Keratinocyte (primary cell): ENCODE data around the gene VAT1L. TPM values are rescaled to one million over a fixed set of nuclear protein-coding genes. Genes with fewer than 3 reads are reported as not detected.

Source experiments
- DNase-seq: peaks from one replicate; pipeline ENCODE4 v3.0.0-alpha.2; 2011; ENCODE audit warnings: low read depth, missing footprints, low spot score
- FAIRE-seq: peaks from 2 replicates; lab custom pipeline; 2011; peaks lifted over from hg19 to GRCh38; lab: Jason Lieb, UNC
- H2AFZ ChIP-seq: 2 replicates; pipeline ENCODE4 v1.6.0; 2012; ENCODE audit warnings: low read length, control low read depth, inconsistent platforms; ENCODE audit not compliant: control insufficient read depth
- H3K27ac ChIP-seq: 2 replicates; pipeline ENCODE4 v1.5.1; 2011; ENCODE audit warnings: low read length; ENCODE audit not compliant: control insufficient read depth, insufficient read depth
- H3K27me3 ChIP-seq: 3 replicates; pipeline ENCODE4 v1.6.0; 2011; ENCODE audit warnings: low read length; ENCODE audit not compliant: control insufficient read depth, insufficient read depth; ENCODE audit errors: extremely low read depth
- H3K36me3 ChIP-seq, 2 experiments: 2 replicates in 1 of 2; 3 replicates in 1 of 2; pipeline ENCODE4 v1.5.1; 2011; ENCODE audit warnings: low read length in 2 of 2, mild to moderate bottlenecking in 1 of 2; ENCODE audit not compliant: control insufficient read depth in 2 of 2, insufficient read depth in 2 of 2; ENCODE audit errors: extremely low read depth in 1 of 2
- H3K4me1 ChIP-seq: 3 replicates; pipeline ENCODE4 v1.5.1; 2011; ENCODE audit warnings: low read length; ENCODE audit not compliant: control insufficient read depth, insufficient read depth; ENCODE audit errors: extremely low read depth
- H3K4me2 ChIP-seq: 3 replicates; pipeline ENCODE4 v1.6.0; 2011; ENCODE audit warnings: low read depth, low read length; ENCODE audit not compliant: control insufficient read depth, insufficient read depth; ENCODE audit errors: extremely low read depth
- H3K4me3 ChIP-seq, 3 experiments: fragments of 200-600 bp in 1 of 3; sonication (generic) in 1 of 3; 2 replicates in 2 of 3; 3 replicates in 1 of 3; pipeline ENCODE4 v1.5.1; 2011 to 2016; ENCODE audit warnings: low read length in 3 of 3, mild to moderate bottlenecking in 3 of 3, control low read depth in 2 of 3, inconsistent platforms in 1 of 3, low read depth in 1 of 3, mixed read lengths in 1 of 3, mixed run types in 1 of 3, moderate library complexity in 1 of 3; ENCODE audit not compliant: control insufficient read depth in 2 of 3, insufficient read depth in 2 of 3; ENCODE audit errors: extremely low read depth in 1 of 3
- H3K79me2 ChIP-seq: 2 replicates; pipeline ENCODE4 v1.6.0; 2012; ENCODE audit warnings: low read length; ENCODE audit not compliant: control insufficient read depth, insufficient read depth
- H3K9ac ChIP-seq: 3 replicates; pipeline ENCODE4 v1.6.0; 2011; ENCODE audit warnings: low read length; ENCODE audit not compliant: control insufficient read depth, insufficient read depth; ENCODE audit errors: extremely low read depth
- H3K9me1 ChIP-seq: 3 replicates; pipeline ENCODE4 v1.6.0; 2011; ENCODE audit warnings: low read length; ENCODE audit not compliant: control insufficient read depth, insufficient read depth; ENCODE audit errors: extremely low read depth
- H3K9me3 ChIP-seq: 2 replicates; pipeline ENCODE4 v1.5.1; 2012; ENCODE audit warnings: low read depth, low read length; ENCODE audit not compliant: control insufficient read depth
- H4K20me1 ChIP-seq: 3 replicates; pipeline ENCODE4 v1.6.0; 2011; ENCODE audit warnings: low read length; ENCODE audit not compliant: control insufficient read depth, insufficient read depth; ENCODE audit errors: extremely low read depth
- EZH2 ChIP-seq: IDR thresholded peaks from one replicate; pipeline ENCODE4 v1.6.1; 2012; ENCODE audit warnings: inconsistent platforms, mild to moderate bottlenecking, low read length, moderate library complexity
- dilution Hi-C: fragments of 300-500 bp; cut with MboI; formaldehyde crosslinking; loops from one replicate; pipeline ENCODE4 v1.7.0; 2020; ENCODE audit warnings: low sequenced_read_pairs; ENCODE audit not compliant: extremely low pct_ligation_motif_present
- polyA plus RNA-seq, 5 experiments: library from polyadenylated mRNA; depleted of rRNA in 3 of 5; stranded (reverse) in 3 of 5; stranded (forward) in 1 of 5; unstranded in 1 of 5; fragments of >200 nt; gene quantifications; 1 replicate in 1 of 5; 2 replicates in 3 of 5; 3 replicates in 1 of 5; pipeline versions ENCODE4 v1.2.1 to v1.2.3, GENCODE V29; 2011 to 2012; ENCODE audit warnings: missing spikeins in 2 of 5, low read depth in 1 of 5, low replicate concordance in 1 of 5
- TF ChIP-seq, protein P1 (sequence below), 3 experiments: IDR thresholded peaks in 1 of 3; conservative IDR thresholded peaks in 1 of 3; optimal IDR thresholded peaks in 1 of 3; 2 replicates in 2 of 3; 3 replicates in 1 of 3; pipeline versions ENCODE3 to v1.5.1; 2011; ENCODE audit warnings: low read length in 3 of 3, mild to moderate bottlenecking in 3 of 3, moderate library complexity in 2 of 3, control low read depth in 1 of 3, inconsistent platforms in 1 of 3; ENCODE audit not compliant: insufficient read depth in 2 of 3; ENCODE audit errors: extremely low read depth in 1 of 3

The VAT1L gene
- polyA plus RNA-seq, 1 donor (not counting 4 experiments of a cell fraction or from before 2014, with no cell fraction given) = not detected

DNA sequence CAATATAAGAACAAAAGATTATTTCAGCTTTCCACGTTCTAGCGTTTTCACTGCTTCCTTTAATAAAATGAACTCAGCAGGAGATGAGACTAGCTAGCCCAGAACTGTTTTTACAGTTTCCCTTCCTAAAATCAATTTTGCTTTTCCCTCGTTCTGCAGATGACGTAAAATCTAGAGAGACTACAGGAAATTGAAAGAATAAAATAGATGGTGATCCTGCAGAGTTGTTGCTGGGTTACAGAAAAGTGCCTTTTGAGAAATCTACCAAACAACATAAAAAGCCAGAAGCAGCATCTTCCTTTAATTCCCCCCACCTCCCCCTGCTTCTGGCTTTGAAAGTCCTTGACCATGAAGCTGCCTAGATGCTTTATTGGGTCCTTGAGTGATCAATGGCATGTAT lies 137.2 kb downstream of the VAT1L start:
- no peak overlapping the region for H3K27ac ChIP-seq
- no peaks in the 10 kb centered on the region for H3K9me1 ChIP-seq
- H3K9ac ChIP-seq = no peak overlapping the region
- FAIRE-seq = no peak
- H3K36me3 ChIP-seq = no peaks in the 10 kb centered on the region
- TF ChIP-seq, protein P1, sequence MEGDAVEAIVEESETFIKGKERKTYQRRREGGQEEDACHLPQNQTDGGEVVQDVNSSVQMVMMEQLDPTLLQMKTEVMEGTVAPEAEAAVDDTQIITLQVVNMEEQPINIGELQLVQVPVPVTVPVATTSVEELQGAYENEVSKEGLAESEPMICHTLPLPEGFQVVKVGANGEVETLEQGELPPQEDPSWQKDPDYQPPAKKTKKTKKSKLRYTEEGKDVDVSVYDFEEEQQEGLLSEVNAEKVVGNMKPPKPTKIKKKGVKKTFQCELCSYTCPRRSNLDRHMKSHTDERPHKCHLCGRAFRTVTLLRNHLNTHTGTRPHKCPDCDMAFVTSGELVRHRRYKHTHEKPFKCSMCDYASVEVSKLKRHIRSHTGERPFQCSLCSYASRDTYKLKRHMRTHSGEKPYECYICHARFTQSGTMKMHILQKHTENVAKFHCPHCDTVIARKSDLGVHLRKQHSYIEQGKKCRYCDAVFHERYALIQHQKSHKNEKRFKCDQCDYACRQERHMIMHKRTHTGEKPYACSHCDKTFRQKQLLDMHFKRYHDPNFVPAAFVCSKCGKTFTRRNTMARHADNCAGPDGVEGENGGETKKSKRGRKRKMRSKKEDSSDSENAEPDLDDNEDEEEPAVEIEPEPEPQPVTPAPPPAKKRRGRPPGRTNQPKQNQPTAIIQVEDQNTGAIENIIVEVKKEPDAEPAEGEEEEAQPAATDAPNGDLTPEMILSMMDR (optimal IDR thresholded peaks at IDR 0.05 in 1 of 3, IDR thresholded peaks at IDR 0.05 in 1 of 3, conservative IDR thresholded peaks at IDR 0.05 in 1 of 3; ENCODE audit: extremely low read depth in 1 of 3, insufficient read depth in 2 of 3, low read length in 3 of 3) = no peak
- no peak for TF ChIP-seq EZH2
- H4K20me1 ChIP-seq = no peaks in the 10 kb centered on the region
- no peak overlapping the region for H3K4me3 ChIP-seq
- no peaks in the 10 kb centered on the region for H3K9me3 ChIP-seq
- H2AFZ ChIP-seq = no peak overlapping the region
- dilution Hi-C loops = no loop called here
- no peak overlapping the region for H3K4me2 ChIP-seq
- no peaks in the 10 kb centered on the region for H3K79me2 ChIP-seq
- no peaks in the 10 kb centered on the region for H3K4me1 ChIP-seq
- DNase-seq = no peak
- no peaks in the 10 kb centered on the region for H3K27me3 ChIP-seq

DNA sequence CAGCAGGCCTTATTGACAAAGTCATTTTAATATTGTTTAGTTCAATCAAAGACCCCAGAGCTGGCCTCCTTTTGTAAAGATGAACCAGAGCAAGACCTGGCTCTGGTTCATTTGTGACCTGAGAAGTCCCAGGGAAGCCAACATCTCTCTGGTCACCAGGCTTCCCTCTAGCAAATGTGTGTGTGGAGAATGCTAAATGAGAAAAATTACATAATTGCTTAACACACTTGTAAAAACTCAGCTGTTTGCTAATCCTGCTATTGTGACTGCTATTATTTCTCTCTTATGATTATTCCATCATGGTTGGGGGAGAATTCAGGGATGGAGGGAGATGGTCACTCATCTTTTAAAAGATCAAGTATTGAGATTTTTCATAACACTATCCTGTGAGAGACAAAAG lies 139.7 kb downstream of the VAT1L start:
- TF ChIP-seq, protein P1 (optimal IDR thresholded peaks at IDR 0.05 in 1 of 3, IDR thresholded peaks at IDR 0.05 in 1 of 3, conservative IDR thresholded peaks at IDR 0.05 in 1 of 3; ENCODE audit: extremely low read depth in 1 of 3, insufficient read depth in 2 of 3, low read length in 3 of 3) = no peak
- no peak for TF ChIP-seq EZH2
- H3K4me2 ChIP-seq = no peak overlapping the region
- FAIRE-seq (no peak), DNase-seq (no peak)
- no peaks in the 10 kb centered on the region for H3K36me3 ChIP-seq
- no peaks in the 10 kb centered on the region for H3K9me3 ChIP-seq
- H3K79me2 ChIP-seq = no peaks in the 10 kb centered on the region
- H3K27ac ChIP-seq = no peak overlapping the region
- no peak overlapping the region for H3K4me3 ChIP-seq
- H4K20me1 ChIP-seq = no peaks in the 10 kb centered on the region
- no peak overlapping the region for H2AFZ ChIP-seq
- no peaks in the 10 kb centered on the region for H3K9me1 ChIP-seq
- H3K9ac ChIP-seq = no peak overlapping the region
- no peaks in the 10 kb centered on the region for H3K27me3 ChIP-seq
- dilution Hi-C loops = no loop called here
- no peaks in the 10 kb centered on the region for H3K4me1 ChIP-seq
